Measurements from ENCODE around the gene KCNC1.

DNA sequence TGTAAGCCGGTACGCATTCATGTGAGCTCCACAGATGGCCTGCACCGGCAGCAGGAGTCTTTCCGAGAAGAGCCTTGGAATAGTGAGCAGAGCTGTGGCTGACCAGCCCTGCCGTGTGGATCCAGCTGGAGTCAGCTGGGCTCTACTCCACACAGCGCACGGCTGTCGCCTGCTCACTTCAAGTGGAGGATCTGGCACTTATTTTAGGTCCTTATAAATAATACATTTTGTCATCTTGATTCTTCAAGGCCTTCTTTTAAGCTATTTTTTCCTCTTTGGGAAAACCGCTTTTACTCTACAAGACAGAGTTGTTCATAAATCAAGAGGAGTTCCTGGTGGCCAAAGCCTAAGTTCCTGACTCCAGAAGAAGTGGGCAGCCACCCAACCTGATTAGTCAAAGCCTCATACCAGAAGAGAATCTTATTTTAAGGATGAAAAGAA lies 93.8 kb downstream of the KCNC1 start:
- no peak for TF ChIP-seq CTCF (IDR thresholded peaks at IDR 0.05)
- TF ChIP-seq EP300 (IDR thresholded peaks at IDR 0.05): no peak

Data from tibial nerve (tissue), 4 donors.